Erythroblast (primary cell): ENCODE data around the gene RPL35.
"Not testable (repeated sequence)": the region's sequence is repeated elsewhere in the genome, so short reads cannot be mapped to it uniquely, and the experiment has no call there.

ENCODE experiments used
- DNase-seq, 2 experiments: peaks; one replicate each; lab custom pipeline; 2025; lab: John Stamatoyannopoulos, UW
- GATA1 ChIP-seq: IDR thresholded peaks from 2 replicates; pipeline ENCODE4 v1.6.1; 2011; ENCODE audit warnings: low read depth, mild to moderate bottlenecking, control low read depth, low read length, moderate library complexity
- POLR2A ChIP-seq: IDR thresholded peaks from 2 replicates; pipeline ENCODE4 v1.6.1; 2011; ENCODE audit warnings: mild to moderate bottlenecking, low read length

RPL35 gene

GRCh38 chr9:124852121-124852828 lies 9.5 kb downstream of the RPL35 start:
- no peak for DNase-seq
- no peak for TF ChIP-seq GATA1
- TF ChIP-seq POLR2A: no peak

- TF ChIP-seq GATA1 (no peak), POLR2A (no peak)
- DNase-seq: no peak
Measured at GRCh38 chr9:124849801-124850200, 12.0 kb downstream of the RPL35 start.

GRCh38 chr9:124846969-124847368 lies 14.8 kb downstream of the RPL35 start:
- no peak for DNase-seq
- TF ChIP-seq POLR2A (no peak), GATA1 (no peak)

- DNase-seq: not testable (repeated sequence)
Measured at GRCh38 chr9:124846467-124846866, 15.3 kb downstream of the RPL35 start.

GRCh38 chr9:124844291-124844690 lies 17.5 kb downstream of the RPL35 start:
- DNase-seq: no peak
- TF ChIP-seq GATA1 (no peak), POLR2A (no peak)

DNA sequence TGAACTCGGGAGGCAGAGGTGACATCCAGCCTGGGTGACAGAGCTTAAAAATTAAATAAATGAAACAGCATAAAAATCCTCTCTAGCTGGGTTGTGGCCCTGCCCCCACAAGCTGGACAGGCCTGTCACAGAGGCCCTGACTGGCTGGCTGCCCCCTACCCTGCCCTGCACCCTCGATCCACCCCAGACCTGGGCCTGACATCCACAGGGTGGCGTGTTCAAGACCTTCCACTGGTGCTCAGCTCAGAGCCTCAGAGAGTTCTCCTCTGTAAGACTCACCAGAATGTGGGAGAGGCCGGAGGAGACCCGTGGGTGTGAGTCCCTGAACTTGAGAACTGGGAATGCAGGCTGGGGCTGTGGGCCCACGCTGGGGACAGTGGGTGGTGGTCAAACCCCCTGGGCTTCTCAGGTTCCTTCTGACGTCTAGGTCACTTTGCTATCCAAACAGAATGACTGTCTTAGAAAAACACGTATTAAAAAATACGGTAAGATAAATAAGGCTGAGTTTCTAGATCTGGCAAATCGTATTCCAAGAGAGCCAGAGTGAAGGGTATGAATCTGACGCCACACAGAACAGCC lies 18.2 kb downstream of the RPL35 start:
- no peak for DNase-seq
- TF ChIP-seq GATA1 (no peak), POLR2A (no peak)

GRCh38 chr9:124841075-124841821 lies 20.5 kb downstream of the RPL35 start:
- TF ChIP-seq GATA1 (no peak), POLR2A (no peak)
- no peak for DNase-seq

- peak; percentile 39 to 40 for DNase-seq
- TF ChIP-seq GATA1: no peak
- TF ChIP-seq POLR2A: no peak
Measured at GRCh38 chr9:124840300-124840833, 21.4 kb downstream of the RPL35 start.

GRCh38 chr9:124839612-124840299 lies 22.0 kb downstream of the RPL35 start:
- TF ChIP-seq GATA1: no peak
- TF ChIP-seq POLR2A: no peak
- DNase-seq: no peak

- not testable (repeated sequence) for DNase-seq
Measured at GRCh38 chr9:124838567-124839275, 23.0 kb downstream of the RPL35 start.

- not testable (repeated sequence) for DNase-seq
Measured at GRCh38 chr9:124838132-124838531, 23.6 kb downstream of the RPL35 start.

DNA sequence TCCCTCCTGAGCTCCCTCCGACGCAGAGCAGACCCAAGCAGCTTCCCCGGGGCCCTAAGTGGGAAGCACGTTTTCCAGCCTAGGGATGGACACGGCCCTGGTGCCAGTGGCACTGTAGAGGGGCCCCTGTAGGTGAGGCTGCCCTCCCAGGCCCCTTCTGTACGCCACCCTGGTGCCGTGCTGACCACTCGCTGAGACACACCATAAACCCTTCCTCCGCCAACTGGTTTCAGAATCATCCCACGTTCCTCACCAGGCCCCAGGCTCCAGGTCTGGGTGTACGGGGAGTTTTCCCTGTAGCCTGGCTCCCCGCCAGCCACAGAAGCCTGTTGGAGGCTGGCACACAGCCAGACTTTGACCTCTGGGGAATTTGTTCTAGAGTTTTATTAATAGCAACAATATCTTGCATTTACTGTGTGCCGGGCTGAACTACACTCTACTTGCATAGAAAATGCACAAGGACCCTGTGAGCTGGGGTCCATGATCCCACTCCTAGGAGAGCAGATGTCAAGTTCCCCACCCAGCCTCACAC lies 26.7 kb downstream of the RPL35 start:
- DNase-seq: no peak
- TF ChIP-seq GATA1: no peak

GRCh38 chr9:124834591-124834990 lies 27.2 kb downstream of the RPL35 start:
- DNase-seq: no peak
- no peak for TF ChIP-seq POLR2A
- no peak for TF ChIP-seq GATA1
